ENCODE measurements around the gene TMEM163.

Gene TMEM163

GRCh38 chr2:134436706-134437105 is 282.1 kb downstream of the TMEM163 start:
- no peak for DNase-seq (ENCODE audit: low read depth in 2 of 2)

- DNase-seq (ENCODE audit: low read depth in 2 of 2): no peak
These were observed 282.9 kb downstream of the TMEM163 start for GRCh38 chr2:134435936-134436335.

GRCh38 chr2:134435505-134435904 is 283.3 kb downstream of the TMEM163 start:
- DNase-seq (ENCODE audit: low read depth in 2 of 2): no peak

- no peak for DNase-seq (ENCODE audit: low read depth in 2 of 2)
These were observed 284.8 kb downstream of the TMEM163 start for GRCh38 chr2:134433979-134434378.

GRCh38 chr2:134433469-134433868 is 285.3 kb downstream of the TMEM163 start:
- no peak for DNase-seq (ENCODE audit: low read depth in 2 of 2)

- DNase-seq (ENCODE audit: low read depth in 2 of 2): no peak
These were observed 286.3 kb downstream of the TMEM163 start for GRCh38 chr2:134432435-134432883.

GRCh38 chr2:134431838-134432434 is 286.9 kb downstream of the TMEM163 start:
- no peak for DNase-seq (ENCODE audit: low read depth in 2 of 2)

GRCh38 chr2:134429886-134430285 is 288.9 kb downstream of the TMEM163 start:
- no peak for DNase-seq (ENCODE audit: low read depth in 2 of 2)

- no peak for DNase-seq (ENCODE audit: low read depth in 2 of 2)
These were observed 292.1 kb downstream of the TMEM163 start for GRCh38 chr2:134426721-134427120.

GRCh38 chr2:134425724-134426496 is 292.9 kb downstream of the TMEM163 start:
- no peak for DNase-seq (ENCODE audit: low read depth in 2 of 2)

GRCh38 chr2:134421556-134422328 is 297.1 kb downstream of the TMEM163 start:
- DNase-seq (ENCODE audit: low read depth in 2 of 2): no peak

GRCh38 chr2:134420920-134421319 is 297.9 kb downstream of the TMEM163 start:
- DNase-seq (ENCODE audit: low read depth in 2 of 2): no peak

GRCh38 chr2:134420259-134420658 is 298.5 kb downstream of the TMEM163 start:
- DNase-seq (ENCODE audit: low read depth in 2 of 2): no peak

- DNase-seq (ENCODE audit: low read depth in 2 of 2): no peak
These were observed 300.7 kb downstream of the TMEM163 start for GRCh38 chr2:134417968-134418582.

GRCh38 chr2:134416637-134417036 is 302.2 kb downstream of the TMEM163 start:
- no peak for DNase-seq (ENCODE audit: low read depth in 2 of 2)

GRCh38 chr2:134416018-134416417 is 302.8 kb downstream of the TMEM163 start:
- DNase-seq (ENCODE audit: low read depth in 2 of 2): no peak

GRCh38 chr2:134413912-134414311 is 304.9 kb downstream of the TMEM163 start:
- DNase-seq (ENCODE audit: low read depth in 2 of 2): no peak

- DNase-seq (ENCODE audit: low read depth in 2 of 2): no peak
These were observed 305.4 kb downstream of the TMEM163 start for GRCh38 chr2:134413430-134413829.

- DNase-seq (ENCODE audit: low read depth in 2 of 2): no peak
These were observed 306.2 kb downstream of the TMEM163 start for GRCh38 chr2:134412639-134412999.

GRCh38 chr2:134411828-134412638 is 306.8 kb downstream of the TMEM163 start:
- DNase-seq (ENCODE audit: low read depth in 2 of 2): peak; percentile 21 to 44

- DNase-seq (ENCODE audit: low read depth in 2 of 2): no peak
These were observed 307.4 kb downstream of the TMEM163 start for GRCh38 chr2:134411279-134411827.
